HT1080 (cell line): ENCODE data around the gene TMEM30A. TPM values are rescaled to one million over a fixed set of nuclear protein-coding genes. Genes with fewer than 3 reads are reported as not detected.

Source experiments
- total RNA-seq: library from RNA; depleted of rRNA; stranded (reverse); fragments of >200 nt; shearing (Covaris generic); gene quantifications from 2 replicates; pipeline ENCODE4 v1.2.3, GENCODE V29; 2014; rRNA removed

TMEM30A gene
- total RNA-seq, 1 experiment from 2014 or later: 91.1 TPM

Other genes with a start within 250 kb of the TMEM30A start
- gene COL12A1, start 78.7 kb downstream of the TMEM30A start, total RNA-seq: 9.7 and 12.6 TPM in 2 replicates
- 148 and 301 TPM in 2 replicates for gene COX7A2, start 41.0 kb downstream of the TMEM30A start, total RNA-seq
- gene FILIP1, start 209.0 kb upstream of the TMEM30A start, total RNA-seq: 0.30 and 0.85 TPM in 2 replicates